Ovary (tissue), 9 donors: ENCODE measurements around the gene CTRB1. TPM values are rescaled to one million over a fixed set of nuclear protein-coding genes. Genes with fewer than 3 reads are reported as not detected.
A peak's percentile ranks its signal among the peaks of the same experiment; 100 is the strongest.

Experiments
- DNase-seq, 5 donors: peaks; one replicate each; pipeline ENCODE4 v3.0.0-alpha.2; 2019 to 2020
- H3K27ac ChIP-seq, 2 donors: fragments of 200-600 bp; one replicate each; pipeline versions ENCODE4 v1.5.1 to v1.8.0; 2019 to 2022
- H3K27me3 ChIP-seq: fragments of 200-600 bp; one replicate; pipeline ENCODE4 v1.8.0; 2022
- H3K36me3 ChIP-seq: fragments of 200-600 bp; sonication (generic); one replicate; pipeline ENCODE4 v1.5.1; 2019
- H3K4me1 ChIP-seq: one replicate; pipeline ENCODE4 v1.8.1; 2013; ENCODE audit warnings: mild to moderate bottlenecking, moderate library complexity; ENCODE audit not compliant: insufficient read depth
- H3K4me3 ChIP-seq: fragments of 200-600 bp; sonication (generic); one replicate; pipeline ENCODE4 v1.5.1; 2017
- H3K9me3 ChIP-seq, 2 donors: fragments of 200-600 bp in 1 of 2; sonication (generic) in 1 of 2; one replicate each; pipeline versions ENCODE4 v1.5.1 to v1.8.1; 2013 to 2019; ENCODE audit warnings: mild to moderate bottlenecking in 1 of 2, moderate library complexity in 1 of 2
- EP300 ChIP-seq: sonication (generic); formaldehyde crosslinking; IDR thresholded peaks from one replicate; pipeline ENCODE4 v1.6.1; 2017; ENCODE audit warnings: antibody characterized with exemption
- POLR2A ChIP-seq: fragments of 450-650 bp; IDR thresholded peaks from one replicate; pipeline ENCODE4 v1.6.1; 2017; ENCODE audit warnings: antibody characterized with exemption, mild to moderate bottlenecking, moderate library complexity
- WGBS, 3 donors: extraction: QIAGEN DNeasy Blood & Tissue Kit in 1 of 3; methylation state at CpG; one replicate each; pipeline versions ENCODE4 v1.1.5 to v1.1.7; 2013 to 2017; 5-methylcytosine and 5-hydroxymethylcytosine counted together
- intact Hi-C, 4 donors: fragments of 100-400 bp; cut with DNase I; formaldehyde crosslinking; loops; one replicate each; pipeline versions ENCODE4 v1.11.0 to v1.15.1; 2022 to 2023
- polyA plus RNA-seq, 2 donors: library from polyadenylated mRNA; stranded (reverse); fragments of 200-250 nt in 1 of 2; fragments of 350-450 nt in 1 of 2; fragmentation: Illumina TruSeq in 1 of 2; extraction: RNeasy Lipid Tissue Mini Kit (QIAGEN cat#74804) in 1 of 2; gene quantifications; one replicate each; pipeline ENCODE4 v1.2.3, GENCODE V29; 2013 to 2014
- total RNA-seq, 7 donors: library from RNA; depleted of rRNA in 2 of 7; stranded (reverse); fragments of >200 nt in 2 of 7; fragmentation: NEBNext Ultra II Directional in 3 of 7; extraction: Animal tissue kit (Norgen Biotek cat#: 25700) in 3 of 7; gene quantifications; one replicate each; pipeline versions ENCODE4 v1.1.0 to v1.2.4, GENCODE V29; 2016 to 2023
- TF ChIP-seq, protein P1 (sequence below), 3 donors: fragments of 450-650 bp in 2 of 3; fragments of 200-600 bp in 1 of 3; IDR thresholded peaks; one replicate each; pipeline versions ENCODE4 v1.5.1 to v1.8.0; 2016 to 2022; ENCODE audit warnings: antibody characterized with exemption in 3 of 3, mild to moderate bottlenecking in 1 of 3
- donor health status: DM: no; HTN: no; CAD: no; lungs with moderate emphysema.
- donor health status: DM: no; HTN: no; CAD: no.
- donor health status: Bipolar disorder and iron deficiency.
- donor health status: DM: yes; HTN: yes; CAD: no.
- donor health status: DM: no; HTN: no; CAD: no.
- donor health status: DM: yes; HTN: yes; CAD: no.

The CTRB1 gene
- total and polyA plus RNA-seq, 9 donors: 0.67 to 14.7 (median 3.1) TPM; not detected in 4

DNA sequence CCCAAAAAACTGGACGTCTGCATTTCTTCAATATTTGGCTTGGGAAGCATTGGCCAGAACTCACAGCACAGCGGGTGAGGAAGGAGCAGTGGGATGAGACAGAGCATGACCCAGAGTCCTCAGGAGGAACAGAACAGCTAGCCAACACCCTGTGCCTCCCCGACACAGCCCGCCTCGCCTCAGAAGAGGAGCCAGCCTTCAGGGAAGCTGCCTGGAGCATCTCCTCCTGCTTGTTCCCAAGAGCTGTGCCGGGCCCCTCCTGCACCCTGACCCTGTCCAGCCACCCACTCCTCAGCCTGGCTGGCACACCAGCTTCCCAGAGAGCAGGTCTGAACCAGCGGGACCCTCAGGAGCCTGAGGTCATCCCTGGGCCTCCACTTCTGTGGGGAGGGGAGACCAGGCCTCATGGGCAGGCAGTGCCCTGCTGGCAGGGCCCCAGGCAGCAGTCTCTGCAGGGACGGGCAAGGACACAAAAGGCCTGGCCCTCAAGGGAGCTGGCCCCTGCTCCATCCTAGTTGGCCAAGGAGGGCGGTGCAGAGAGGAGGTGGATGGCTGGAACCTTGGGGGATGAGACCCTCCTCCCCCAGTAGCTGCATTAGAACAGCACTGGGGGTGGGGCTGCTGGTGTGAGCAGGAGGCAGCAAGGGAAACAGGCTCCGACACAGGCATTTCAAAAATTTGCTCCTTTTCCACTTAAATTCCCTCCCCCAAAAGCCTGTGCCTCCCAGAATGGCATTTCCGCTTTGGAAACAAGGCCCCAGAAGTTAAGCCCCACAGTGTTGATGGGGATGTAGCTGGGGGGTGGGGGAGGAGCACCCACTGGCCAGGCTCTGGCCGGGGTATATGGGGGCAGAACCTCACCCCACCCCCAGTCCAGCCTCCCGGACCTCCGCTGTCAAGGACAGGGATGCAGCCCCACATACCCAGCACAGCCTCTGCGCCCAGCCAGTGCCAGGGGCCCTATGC, 34.4 kb downstream of the CTRB1 start:
- H3K4me3 ChIP-seq: no peak overlapping the region
- peaks cover 49% of the 10 kb centered on the region for H3K4me1 ChIP-seq
- H3K36me3 ChIP-seq: no peaks in the 10 kb centered on the region
- no peak for TF ChIP-seq EP300
- TF ChIP-seq, protein P1, sequence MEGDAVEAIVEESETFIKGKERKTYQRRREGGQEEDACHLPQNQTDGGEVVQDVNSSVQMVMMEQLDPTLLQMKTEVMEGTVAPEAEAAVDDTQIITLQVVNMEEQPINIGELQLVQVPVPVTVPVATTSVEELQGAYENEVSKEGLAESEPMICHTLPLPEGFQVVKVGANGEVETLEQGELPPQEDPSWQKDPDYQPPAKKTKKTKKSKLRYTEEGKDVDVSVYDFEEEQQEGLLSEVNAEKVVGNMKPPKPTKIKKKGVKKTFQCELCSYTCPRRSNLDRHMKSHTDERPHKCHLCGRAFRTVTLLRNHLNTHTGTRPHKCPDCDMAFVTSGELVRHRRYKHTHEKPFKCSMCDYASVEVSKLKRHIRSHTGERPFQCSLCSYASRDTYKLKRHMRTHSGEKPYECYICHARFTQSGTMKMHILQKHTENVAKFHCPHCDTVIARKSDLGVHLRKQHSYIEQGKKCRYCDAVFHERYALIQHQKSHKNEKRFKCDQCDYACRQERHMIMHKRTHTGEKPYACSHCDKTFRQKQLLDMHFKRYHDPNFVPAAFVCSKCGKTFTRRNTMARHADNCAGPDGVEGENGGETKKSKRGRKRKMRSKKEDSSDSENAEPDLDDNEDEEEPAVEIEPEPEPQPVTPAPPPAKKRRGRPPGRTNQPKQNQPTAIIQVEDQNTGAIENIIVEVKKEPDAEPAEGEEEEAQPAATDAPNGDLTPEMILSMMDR (IDR thresholded peaks at IDR 0.05): no peak
- TF ChIP-seq POLR2A: no peak
- H3K27me3 ChIP-seq: no peaks in the 10 kb centered on the region
- peak; percentile 41 to 78 (median 64) for DNase-seq
- 12 to 26% (median 12%) methylated on average over 13 to 15 of the region's 15 CpGs for WGBS, 3 donors
- H3K9me3 ChIP-seq: no peaks in the 10 kb centered on the region
- intact Hi-C loops: no loop called here
- peak overlapping the region in 1 of 2 donors; percentile 45 for H3K27ac ChIP-seq

DNA sequence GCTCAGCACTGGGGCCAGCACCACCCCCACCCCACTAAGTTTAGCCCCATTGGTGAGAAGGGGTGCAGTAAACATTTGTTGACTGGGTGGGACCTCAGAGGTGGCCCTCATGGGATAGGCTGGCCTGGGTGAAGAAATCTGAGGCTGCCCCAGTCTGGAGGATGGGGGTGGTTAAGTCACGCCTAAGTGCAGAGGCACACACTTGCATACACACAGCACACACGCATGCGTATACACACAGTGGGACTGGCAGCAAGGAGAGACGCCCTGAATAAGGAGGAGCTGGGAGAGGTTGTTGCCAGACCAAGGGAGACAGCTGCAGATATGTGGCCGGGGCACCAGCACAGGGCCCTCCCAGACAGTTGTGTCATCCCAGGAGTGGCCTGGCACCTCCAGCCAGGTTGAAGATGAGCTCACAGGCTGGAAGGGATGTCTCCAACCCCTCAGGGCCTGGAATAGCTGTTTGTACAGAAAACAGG, 35.6 kb downstream of the CTRB1 start:
- no peaks in the 10 kb centered on the region for H3K9me3 ChIP-seq
- 59 to 69% (median 62%) methylated on average over 5 of the region's 5 CpGs for WGBS, 3 donors
- H3K36me3 ChIP-seq: no peaks in the 10 kb centered on the region
- no peak overlapping the region for H3K4me3 ChIP-seq
- TF ChIP-seq POLR2A (no peak), EP300 (no peak)
- TF ChIP-seq, protein P1 (IDR thresholded peaks at IDR 0.05): no peak
- H3K27ac ChIP-seq: no peak overlapping the region
- peaks cover 44% of the 10 kb centered on the region for H3K4me1 ChIP-seq
- intact Hi-C loops: no loop called here
- H3K27me3 ChIP-seq: no peaks in the 10 kb centered on the region
- DNase-seq: no peak

DNA sequence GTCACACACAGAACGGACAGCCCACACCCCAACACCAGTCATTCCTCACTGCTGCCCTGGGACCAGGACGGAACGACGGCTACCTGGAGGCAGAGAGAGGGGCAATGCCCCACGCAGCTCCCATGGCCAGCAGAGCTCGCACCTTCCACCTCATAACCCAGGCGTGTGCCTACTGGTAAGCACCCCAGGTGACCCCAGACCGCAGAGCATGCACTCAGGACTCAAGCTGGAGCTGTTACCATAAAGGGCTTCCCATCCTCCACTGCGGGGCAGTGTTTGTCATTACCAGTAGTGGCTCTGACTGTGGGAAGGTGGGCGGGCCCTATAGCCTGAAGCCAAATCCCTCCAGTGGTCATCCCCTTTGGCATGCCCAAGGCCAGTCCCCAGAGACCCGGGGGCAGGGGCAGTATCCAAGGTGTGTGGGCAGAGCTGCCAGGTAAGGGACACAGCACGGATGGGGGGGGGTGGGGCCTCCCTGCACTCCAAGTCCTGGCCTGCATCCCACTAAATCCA, 37.3 kb downstream of the CTRB1 start:
- Histone ChIP-seq H3K27ac (peak overlapping the region; percentile 4 to 29), H3K36me3 (no peaks in the 10 kb centered on the region), H3K27me3 (no peaks in the 10 kb centered on the region), H3K9me3 (no peaks in the 10 kb centered on the region), H3K4me3 (no peak overlapping the region), H3K4me1 (peaks cover 42% of the 10 kb centered on the region)
- TF ChIP-seq, protein P1 (IDR thresholded peaks at IDR 0.05): no peak
- TF ChIP-seq EP300: no peak
- TF ChIP-seq POLR2A: no peak
- WGBS, 3 donors: 69 to 75% (median 71%) methylated on average over 12 of the region's 12 CpGs
- DNase-seq: peak in 3 of 5 donors; percentile 13 to 46 (median 46)
- intact Hi-C loops: no loop called here

DNA sequence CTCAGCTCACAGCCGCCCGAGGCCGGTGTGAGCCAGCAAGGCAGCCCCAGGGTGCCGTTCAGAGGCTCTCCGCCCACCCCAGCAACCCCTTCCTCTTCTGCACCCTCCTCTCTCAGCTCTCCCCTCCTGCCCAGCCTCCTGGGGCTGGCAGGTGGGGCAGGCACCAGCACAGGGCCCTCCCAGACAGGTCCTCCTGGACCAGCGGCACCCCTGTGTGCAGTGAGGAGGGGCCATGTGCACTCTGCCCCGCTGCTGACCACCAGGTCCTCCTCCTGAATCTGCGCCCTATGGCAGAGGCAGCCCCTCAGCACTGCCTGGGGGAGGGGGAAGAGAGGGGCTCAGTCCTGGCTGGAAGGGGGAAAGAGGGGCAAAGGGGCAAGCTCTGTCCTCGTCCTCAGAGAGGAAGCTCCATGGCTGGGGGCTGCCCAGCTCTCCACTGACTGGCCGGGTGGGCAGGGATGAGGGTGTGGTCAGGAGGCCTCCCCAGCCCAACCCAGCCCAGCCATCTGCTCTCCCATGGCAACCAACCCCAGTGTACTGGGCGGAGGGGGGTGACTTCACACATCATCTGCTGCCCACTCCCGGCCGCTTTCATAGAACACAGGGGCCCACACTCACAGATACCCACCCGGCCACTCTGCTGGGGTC, 38.0 kb downstream of the CTRB1 start:
- DNase-seq: peak in 4 of 5 donors; percentile 21 to 59 (median 48)
- H3K4me1 ChIP-seq: peaks cover 47% of the 10 kb centered on the region
- no peaks in the 10 kb centered on the region for H3K9me3 ChIP-seq
- intact Hi-C loops: no loop called here
- H3K27ac ChIP-seq: peak overlapping the region; percentile 4 to 29
- no peak overlapping the region for H3K4me3 ChIP-seq
- H3K36me3 ChIP-seq: no peaks in the 10 kb centered on the region
- no peaks in the 10 kb centered on the region for H3K27me3 ChIP-seq
- no peak for TF ChIP-seq POLR2A
- TF ChIP-seq, protein P1 (IDR thresholded peaks at IDR 0.05): no peak
- TF ChIP-seq EP300: no peak
- WGBS, 3 donors: 33 to 44% (median 44%) methylated on average over 14 of the region's 14 CpGs
